NCI-H2171 treated with DMSO at 0.1 percent for 48 hours (cell line): ENCODE results near the gene SFXN5.

Source experiments
- DNase-seq: peaks from one replicate; lab custom pipeline; 2025; lab: John Stamatoyannopoulos, UW

Gene SFXN5

DNA sequence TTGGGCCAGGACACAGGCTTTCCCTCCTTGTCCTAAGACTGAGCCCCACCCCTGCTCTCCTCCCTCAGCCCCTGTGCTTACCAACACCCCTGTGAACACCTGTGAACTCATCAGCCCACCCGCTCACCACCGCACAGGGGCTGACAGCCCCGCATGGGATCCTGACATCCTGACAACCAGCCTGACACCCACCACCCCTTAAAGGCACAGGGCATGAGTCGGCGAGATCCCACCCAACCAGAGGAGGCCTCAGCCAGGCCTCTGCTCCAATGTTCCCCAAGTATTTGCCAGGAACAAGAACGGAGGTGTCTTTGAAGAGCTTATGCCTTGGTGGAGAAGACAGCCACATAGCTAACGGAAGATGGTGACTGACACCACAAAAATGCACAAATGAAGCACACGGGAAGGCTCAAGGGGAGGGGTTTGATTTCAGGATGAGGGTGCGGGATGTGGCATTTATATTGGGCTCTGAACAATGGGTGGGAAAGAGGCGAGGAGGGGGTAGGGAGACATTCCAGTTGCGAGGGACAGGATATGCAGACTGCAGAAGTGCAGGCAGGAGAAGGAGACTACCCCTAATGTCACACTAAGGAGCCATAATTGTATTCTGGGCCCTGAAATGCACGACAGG lies 30.2 kb upstream of the SFXN5 start:
- no peak for DNase-seq

DNA sequence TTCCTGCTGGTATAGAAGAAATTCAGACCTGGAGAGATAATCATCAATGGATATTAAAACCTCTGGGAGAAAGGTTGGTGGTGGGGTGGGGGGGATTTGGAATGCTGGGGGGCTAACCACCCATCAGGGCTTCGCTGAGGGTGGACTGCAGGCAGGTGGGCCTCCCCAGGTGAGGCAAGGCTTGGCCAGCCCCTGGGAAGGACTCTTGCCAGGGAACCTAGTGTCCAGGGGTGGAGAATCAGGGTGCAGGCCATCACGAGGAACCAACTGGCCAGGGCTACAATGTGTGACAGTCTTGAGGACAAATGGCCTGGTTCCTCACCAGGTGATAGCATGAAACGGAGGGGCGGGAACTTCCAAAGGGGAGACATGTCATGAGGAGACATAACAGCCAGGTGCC lies 29.4 kb upstream of the SFXN5 start:
- no peak for DNase-seq

DNA sequence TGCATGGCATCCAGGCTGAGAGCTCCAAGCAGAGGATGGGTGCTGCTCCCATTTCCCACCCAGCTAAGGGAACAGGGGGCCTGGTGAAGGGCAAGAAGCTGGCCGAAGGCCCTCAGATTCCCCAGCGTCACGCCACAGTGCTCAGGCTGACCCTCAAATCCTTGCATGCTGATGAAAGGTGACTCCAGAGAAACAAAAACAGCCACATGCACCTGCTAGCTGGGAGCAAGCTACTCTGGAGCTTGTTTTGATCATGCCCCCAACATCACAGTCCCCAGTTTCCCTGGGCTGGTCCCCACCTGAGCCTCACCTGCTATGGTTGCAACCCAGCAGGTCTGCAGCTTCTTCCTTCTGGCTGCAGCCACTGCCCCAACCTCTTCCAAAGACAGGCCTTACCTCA lies 28.0 kb upstream of the SFXN5 start:
- DNase-seq, result no peak

DNA sequence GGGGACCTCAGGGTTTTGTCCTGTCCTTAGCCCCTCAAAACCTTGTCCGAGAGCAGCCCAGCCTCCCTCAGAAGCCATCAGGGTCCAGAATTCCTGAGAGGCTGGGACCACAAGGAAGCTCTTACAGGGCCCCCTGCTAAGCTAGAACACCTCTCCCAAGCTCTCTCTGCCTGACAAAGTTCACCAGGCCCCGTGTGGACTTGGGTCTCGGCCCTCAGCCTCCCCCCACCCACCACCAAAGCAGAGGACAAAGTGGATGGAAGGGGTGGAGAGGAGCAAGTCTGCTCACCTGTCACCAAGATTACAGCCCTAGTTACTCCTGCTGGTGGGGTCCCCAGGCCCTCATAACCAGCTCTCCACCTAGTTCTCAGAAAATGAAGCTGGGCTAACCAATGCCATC lies 24.4 kb upstream of the SFXN5 start:
- DNase-seq, result no peak

DNA sequence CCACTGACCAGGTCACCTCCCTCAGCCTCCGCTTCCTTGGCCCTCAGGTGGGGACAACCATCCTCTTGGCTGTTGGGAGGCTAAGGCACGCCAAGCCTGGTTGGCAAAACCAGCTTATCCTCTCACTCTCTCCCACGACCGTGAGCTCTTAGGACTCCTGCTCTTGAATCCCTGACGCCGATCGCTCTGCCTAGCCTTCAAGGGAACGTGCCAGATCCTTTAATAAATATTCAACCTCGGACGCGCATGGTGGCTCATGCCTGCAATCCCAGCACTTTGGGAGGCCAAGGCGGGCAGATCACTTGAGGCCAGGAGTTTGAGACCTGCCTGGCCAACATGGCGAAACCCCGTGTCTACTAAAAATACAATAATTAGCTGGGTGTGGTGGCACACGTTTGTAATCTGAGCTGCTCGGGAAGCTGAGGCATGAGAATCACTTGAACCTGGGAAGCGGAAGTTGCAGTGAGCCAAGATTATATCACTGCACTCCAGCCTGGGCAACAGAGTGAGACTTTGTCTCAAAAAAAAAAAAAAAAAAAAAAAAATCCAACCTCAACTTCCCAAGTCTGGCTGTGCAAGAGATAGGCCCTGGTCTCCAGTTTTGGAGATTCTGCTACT lies 22.2 kb upstream of the SFXN5 start:
- peak; percentile 14 for DNase-seq

DNA sequence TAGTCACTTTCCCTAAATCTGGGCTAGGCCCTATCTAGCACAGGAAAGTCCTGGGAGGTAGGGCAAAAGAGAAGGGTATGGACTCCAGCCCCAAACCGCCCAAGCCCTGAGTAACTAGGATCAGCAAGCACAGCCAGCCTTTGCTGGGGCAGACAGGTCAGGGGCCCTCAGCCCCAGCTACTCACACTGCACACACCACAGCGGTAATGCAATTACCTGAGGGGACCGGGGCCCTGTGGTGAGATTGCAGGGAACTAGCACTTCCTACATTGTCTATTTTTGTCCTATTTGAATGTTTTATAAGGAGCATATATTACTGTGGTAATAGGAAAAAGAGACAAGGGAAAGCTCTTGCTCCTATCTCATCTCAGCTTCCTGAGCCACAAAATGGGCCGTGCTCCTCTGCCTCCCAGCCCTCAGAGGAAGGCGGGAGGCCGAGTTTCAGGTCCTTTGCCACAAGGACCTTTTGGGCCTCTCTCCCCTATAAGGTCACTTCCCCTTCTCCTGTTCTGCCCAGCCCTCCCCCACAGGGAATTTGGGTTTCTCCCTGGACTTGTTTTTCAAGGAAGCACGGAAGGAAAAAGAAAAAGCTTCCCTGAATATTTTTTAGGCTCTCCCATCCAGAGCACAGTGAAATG lies 20.8 kb upstream of the SFXN5 start:
- DNase-seq, result no peak

DNA sequence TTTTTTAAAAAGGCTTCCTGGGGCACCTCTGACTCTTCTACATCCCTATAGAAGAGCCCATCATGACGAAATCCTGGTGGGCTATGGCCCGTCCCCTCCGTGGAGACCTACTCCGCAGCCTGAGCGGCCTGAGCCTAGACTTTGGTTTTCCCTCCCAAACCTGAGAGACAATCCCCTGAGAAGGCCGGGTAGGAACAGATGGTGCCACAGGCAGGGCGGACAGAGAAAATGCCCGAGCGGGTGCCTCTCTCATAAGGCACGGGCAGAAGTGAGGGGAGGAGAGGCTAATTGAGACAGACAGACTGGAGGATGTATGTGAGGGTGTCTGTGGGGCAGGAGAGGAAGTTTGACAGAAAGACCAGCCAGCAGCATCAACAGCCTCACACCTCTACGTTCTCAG lies 20.2 kb upstream of the SFXN5 start:
- peak; percentile 42 for DNase-seq

DNA sequence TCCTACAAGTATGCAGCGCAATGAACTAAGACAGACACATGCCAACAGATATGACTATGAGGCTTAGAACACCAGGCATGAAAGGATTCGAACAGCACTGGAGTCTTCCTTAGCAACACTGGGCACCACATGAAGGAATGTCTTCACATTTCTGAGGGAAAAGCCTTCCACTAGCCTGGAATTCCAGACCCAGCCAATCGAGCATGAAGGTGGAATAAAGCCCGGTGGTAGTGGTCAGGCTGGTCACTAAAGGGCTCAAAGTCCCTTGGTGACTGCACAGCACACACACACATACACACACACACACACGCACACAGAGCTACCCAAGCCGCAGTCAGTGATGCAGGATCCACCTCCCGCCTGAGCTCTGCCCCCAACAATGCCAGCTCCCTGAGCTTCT lies 19.7 kb upstream of the SFXN5 start:
- no peak for DNase-seq

DNA sequence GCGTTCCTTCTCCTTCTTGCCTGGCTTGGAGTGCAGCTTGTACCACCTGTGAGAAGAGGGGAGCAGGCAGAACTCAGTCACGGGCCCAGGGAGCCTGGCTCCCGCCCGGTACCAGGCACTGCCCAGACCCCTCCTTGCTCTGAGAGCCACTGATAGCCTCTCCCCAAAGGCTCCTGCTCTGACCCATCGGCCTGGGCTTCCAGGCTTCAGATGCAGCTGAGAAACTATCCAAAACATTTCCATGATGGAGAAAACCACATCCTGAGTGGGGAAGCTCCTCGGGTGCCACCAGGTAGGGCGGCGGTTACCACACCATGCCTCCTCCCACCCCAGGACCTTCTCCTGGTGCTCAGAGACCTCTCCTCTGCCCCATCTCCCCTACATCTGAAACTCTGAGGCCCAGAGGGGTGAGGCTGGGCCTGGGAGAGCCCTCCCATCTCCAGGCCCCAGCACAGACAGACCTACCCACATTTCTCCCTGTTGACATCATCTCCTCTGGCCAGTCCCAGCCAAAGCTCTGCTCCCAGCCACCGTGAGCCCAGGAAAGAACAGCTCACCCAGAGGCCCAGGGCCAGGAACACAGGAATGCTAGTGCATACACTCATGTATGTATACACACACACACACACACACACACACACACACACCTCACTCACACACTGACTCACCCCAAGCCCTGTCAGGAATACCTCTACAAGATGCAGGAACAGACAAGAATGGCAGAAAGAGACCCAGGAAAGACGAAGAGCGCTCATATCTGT lies 17.9 kb upstream of the SFXN5 start:
- DNase-seq, result no peak

DNA sequence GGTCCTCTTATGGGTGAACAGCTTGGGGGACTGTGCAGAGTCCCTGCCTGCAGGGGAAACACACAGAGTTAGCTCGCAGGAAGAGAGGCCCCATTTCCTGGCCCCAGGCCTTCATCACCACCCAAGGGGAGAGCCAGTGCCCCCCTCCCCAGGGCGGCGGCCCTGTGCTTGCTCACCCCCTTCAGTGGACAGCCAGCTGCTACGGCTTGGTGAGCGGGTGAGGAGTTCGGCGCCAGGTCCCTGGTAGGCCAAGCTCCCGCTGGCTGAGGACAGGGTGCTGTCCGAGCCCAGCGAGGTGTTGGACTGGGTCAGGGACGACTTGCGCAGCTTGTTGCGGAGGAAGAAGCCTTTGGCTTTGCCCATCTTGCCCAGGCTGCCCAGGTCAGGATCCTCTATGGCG lies 17.2 kb upstream of the SFXN5 start:
- DNase-seq, result no peak

DNA sequence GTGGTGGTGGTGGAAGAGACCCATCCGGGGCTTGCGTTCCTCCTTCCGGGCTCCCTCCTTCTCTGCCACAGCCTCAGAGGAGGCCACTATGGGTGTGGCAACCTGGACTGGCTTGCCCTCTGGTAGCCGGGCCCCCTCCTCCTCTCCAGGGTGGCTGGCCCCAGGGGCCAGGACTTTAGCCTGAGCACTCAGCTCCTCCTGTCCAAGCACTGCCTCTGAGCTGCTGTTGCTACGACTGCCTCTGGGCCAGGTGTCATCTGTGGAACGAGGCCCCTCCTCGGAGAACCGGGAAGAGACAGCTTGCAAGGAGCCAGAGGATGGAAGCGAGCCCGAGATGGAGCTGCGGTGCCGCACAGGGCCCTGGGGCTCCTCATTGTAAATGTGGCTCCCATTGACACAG lies 16.7 kb upstream of the SFXN5 start:
- DNase-seq, result no peak

DNA sequence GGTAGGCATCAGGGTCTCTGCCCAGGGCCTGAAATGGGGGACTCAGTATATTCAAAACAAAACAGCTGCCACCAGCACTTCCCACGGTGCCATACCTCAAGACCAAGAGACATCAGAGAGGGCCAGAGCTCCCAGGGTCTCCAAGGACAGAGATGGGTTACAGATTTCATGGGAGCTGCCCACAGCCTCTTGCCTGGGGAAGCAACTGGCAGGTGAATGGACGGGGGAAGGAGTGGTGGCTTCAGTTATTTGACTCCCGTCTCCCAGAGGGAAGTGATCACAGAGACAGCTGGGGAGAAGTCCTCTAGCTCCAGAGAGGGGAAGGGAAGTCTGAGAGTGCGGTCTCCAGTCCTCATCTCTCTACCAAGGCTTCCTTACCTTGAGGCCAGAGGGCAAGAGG lies 15.8 kb upstream of the SFXN5 start:
- no peak for DNase-seq

DNA sequence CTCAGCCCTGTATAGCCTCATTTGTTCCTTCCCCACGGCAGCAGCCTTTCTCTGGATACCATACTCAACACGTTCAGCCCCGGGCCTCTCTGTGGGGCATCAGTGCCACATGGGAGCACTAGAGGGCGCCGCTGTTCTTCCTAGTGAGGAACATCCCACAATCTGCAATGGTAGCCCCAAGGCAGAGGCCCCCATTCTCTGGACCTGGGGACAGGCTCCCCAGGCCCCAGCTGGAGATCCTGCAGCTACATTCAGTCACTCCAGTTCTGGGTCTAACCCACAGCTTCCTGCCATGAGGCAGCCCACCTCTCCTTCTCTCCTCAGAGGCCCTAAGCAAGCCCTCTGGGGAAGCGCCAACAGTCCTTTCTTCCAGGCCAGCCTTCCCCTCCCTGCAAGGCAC lies 14.2 kb upstream of the SFXN5 start:
- DNase-seq, result peak; percentile 2

DNA sequence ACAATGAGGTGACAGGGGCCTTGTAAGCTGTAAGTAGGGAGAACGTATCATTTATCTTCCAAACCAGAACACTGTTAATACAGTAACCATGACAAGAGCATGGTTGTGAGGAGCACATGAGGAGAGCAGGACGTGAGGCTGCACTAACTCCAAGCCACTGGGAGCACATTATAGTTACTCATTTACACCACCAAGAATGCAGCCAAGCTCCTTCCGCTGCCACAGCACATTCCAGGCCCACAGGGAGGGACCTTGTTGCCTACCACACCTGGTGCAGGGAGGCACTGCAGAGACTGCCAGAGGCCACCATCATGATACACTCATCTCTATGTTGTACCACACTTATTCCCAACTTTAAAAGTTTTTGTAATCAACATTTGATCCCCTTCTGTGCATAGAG lies 13.5 kb upstream of the SFXN5 start:
- no peak for DNase-seq

DNA sequence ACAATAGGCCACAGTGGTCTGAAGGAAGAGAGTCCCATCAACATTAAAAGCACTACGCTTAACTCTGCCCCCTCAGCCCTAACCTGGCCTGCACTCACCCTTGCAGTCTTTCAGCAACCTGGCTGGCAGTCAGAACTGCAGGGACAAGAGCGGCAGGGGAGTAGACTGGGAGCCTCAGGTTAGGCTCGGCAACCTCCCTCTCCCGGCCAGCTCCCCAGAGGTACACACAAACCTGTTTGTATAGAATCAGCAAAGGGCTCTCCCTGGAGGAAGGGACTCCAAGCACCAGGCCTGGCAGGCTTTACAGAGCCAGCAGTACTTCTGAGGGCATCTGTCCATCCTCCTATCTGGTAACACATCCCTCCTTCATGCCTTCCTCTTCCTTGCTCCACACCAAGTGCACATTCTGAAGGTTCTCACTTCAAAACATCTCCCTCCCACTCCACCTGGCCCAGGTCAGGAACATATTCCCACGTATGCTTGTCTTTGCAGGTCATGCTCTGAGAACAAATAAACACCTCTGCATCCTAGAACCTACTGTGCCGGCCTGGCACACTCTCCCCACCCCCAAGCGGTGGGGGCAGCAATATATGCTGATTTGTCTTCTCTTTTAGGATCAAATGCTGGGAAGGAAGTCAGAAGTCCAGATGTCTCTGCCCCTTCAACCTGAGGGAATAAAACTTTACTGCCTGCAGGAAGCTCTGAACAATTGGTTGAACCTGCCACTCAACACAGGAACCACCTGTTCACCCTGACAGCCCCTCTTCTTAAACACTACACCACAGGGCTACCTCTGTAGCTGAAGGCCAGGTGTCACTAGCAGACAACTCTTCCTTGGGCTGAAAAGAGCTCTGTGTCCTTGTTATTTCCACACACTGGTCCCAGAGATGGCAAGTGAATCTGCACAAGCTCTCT lies 12.6 kb upstream of the SFXN5 start:
- DNase-seq, result peak; percentile 55

DNA sequence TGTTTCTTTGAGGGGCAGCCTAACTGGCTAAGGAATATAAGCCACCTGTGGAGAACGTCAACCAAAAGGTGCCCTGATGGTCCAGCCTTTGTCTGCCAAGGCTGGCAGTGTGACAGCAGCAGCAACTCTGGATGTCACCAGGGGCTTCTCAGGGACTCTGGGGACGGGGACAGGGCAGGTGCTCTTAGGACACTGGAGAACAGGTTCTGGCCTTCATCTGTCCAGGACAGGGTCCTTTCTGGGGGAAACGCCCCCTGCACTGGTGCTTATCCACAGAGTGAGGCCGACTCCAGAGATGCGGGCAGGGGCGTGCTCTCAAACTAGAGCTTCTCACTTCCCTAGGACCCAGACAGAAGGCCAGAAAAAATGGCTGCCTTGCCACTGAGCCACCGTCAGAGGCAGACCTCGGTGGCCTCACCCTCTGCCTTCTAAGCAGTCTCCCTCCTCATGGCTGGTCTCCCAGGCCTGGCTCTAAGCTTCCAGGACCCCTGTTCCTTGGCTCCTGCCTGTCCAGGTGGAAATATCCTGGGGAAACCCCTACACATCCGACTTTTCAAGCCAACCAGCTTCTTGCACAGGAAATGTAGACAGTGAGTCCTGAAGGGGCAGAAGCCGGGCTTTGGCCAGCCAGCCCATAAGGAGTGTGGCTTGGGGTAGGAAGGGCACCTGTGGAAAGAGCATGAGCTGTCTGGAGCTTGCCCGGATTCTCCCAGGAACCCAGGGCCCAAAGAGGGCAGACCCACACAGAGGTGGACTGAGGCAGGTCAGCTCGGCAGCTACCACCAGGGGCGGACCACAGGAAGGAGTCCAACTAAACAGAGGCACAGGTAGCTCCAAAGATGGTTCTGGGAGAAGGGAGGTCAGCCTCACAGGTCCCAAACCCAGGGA lies 11.3 kb upstream of the SFXN5 start:
- DNase-seq, result no peak

DNA sequence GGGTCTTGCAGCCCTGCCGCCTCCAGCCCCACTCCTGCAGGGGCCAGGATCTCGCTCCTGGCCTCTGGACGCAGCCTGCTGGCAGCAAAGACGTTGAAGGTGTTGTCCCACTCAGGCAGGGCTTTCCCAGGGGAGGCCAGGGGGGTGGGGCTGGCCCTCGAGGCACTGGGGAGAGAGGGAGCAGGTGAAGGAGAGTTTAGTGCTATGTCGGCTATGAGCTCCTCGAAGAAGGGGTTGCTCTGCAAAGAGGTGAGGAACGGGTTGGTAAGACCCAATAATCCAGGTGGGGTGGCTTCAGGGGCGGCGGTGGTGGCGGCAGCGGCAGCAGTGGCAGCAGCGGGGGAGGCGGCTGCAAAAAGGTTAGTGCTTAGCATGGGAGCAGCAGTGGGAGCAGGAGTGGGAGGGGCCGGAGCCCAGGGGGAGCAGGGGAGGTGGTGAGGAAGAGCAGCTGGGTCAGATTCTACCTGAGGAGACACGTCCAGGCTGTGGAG lies 9.7 kb upstream of the SFXN5 start:
- peak; percentile 78 for DNase-seq

DNA sequence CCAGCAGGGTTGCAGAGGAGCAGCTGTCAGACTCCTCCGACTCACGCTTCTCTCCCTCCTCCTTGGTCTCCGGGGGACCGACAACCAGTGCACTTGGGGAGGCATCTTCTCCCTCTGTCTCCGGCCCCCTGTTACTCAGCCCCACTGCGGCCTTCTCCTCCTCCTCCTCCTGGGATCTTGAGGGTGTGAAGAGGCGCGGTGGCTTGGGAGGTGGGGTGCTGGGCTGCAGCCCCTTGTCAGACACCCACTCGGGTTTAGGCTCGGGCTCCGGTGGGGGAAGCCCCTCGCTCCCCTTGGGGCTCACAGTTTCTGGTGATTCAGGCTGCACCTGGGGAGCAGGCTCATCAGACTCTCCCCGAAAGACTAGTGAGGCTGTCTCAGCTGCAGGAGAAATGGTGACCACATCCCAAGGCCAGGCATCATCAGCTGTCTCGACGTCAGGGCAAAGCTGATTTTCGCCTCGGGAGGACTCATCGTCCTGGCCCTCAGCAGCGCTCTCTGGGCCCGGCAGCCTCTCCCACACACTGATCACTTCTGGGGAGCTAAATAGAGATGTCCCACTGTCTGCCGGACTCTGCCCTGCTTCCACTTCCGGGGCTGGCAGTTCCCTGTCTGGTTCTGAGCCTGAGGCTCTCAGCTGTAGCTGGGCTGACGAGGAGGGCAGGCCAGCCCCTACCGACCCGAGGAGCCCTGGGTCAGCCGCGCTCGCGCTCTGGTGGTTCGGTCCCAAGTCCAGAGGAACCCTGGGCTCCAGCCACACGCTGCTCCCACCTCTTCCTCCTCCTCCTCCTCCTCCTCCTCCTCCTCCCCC lies 9.0 kb upstream of the SFXN5 start:
- no peak for DNase-seq

DNA sequence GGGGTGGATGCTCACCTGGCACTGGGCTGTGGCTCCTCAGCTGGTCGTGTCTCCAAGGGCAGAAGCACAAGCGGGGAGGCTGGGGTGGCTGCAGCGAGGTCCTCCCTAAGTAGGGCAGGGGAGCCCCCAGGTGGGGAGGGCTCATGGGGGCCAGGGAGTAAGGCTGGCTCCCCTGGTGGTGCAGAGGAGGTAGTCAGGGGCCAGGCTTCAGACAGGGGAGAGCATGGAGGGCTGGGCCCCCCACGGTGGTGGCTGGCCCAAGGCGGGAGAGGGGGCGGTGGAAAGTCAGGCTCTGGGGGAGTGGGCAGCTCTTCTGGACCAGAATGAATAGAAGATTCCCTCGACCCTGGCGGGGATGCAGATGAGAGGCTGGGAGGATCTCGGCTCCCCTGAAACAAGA lies 8.1 kb upstream of the SFXN5 start:
- DNase-seq, result no peak
